ENCODE results near the gene ITGB1BP1.

DNA sequence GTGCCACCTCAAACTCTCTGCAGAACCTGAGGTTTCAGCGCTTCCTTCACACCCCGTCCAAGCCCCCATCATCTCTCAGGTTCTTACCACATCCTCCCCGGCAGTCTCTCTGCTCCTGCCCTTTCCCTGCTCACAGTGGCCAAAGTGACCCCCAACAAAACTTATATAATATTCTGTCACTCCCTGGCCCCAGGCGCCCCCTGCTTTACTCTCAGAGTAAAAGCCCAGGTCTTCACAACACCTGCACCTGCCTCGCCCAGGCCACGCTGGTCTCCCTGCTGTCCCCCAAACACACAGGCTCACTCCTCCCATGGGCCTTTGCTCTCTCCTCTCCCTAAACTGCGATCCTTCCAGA, 6.4 kb downstream of the ITGB1BP1 start:
- TF ChIP-seq CTCF (IDR thresholded peaks at IDR 0.05): no peak
- TF ChIP-seq POLR2A (IDR thresholded peaks at IDR 0.05): no peak

Measured in tibial nerve (tissue), 3 donors.